ENCODE measurements around the gene FBLN5.

The FBLN5 gene

DNA sequence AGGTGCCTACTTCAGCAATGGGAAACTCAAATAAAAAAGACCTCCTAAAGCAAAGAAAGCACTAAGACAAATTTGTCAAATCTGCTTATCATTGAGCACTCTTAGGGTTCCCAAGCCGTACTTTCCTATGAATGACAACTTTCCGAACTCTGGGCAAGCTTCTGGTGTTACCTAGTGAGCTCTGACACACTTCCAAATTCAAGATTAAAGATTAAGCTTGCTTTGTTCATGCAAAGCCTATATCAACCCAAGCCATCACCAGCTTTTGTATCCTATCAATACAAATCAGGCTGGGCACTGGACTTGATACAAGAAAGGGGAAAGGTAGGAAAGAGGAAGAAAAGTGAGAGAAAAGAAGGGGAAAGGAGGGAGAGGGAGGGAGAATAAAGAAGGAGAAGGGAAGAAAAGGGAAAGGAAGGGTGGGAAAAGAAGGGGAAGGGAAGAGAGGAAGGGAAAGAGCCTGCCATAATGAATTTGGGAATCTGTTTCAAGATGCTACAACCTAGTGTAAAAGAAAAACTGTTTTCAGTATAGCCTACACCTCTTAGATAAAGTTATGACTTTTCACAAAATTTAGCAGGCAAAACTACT lies 23.8 kb upstream of the FBLN5 start:
- no peak overlapping the region for H3K9ac ChIP-seq (ENCODE audit: low read length in 5 of 5)
- no peaks in the 10 kb centered on the region for H3K4me1 ChIP-seq (ENCODE audit: control insufficient read depth in 5 of 5, insufficient read depth in 5 of 5, low read length in 5 of 5)
- no peak overlapping the region for H3K4me3 ChIP-seq (ENCODE audit: low read depth in 1 of 5, low read length in 5 of 5)
- no peaks in the 10 kb centered on the region for H3K27me3 ChIP-seq (ENCODE audit: control insufficient read depth in 5 of 5, insufficient read depth in 4 of 5, low read length in 5 of 5)
- no peaks in the 10 kb centered on the region for H3K9me3 ChIP-seq (ENCODE audit: control insufficient read depth in 5 of 5, low read length in 5 of 5)
- H3K36me3 ChIP-seq (ENCODE audit: control insufficient read depth in 5 of 5, insufficient read depth in 5 of 5, low read length in 5 of 5) = peaks cover 43 to 55% (median 53%) of the 10 kb centered on the region in 5 donors
- no peak overlapping the region for H3K27ac ChIP-seq (ENCODE audit: low read depth, low read length)

DNA sequence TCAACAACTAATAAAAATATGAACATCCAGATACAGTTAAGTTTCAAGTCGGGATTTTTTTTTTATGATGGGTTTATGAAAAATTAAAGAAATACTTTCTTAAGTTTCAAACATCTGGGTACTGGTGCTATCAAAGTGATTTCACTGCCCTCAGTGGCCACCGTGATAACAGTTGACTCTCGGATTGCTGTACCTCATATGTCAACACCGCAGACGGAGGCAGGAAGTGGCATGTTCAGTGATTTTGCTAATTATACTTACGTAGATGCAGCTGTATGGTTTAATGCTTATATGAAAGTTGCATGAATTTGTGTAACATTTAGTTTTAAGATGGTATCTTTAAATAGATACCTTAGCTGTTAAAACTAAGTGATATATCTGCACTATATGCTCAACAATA lies 20.8 kb upstream of the FBLN5 start:
- Histone ChIP-seq H3K9me3 (ENCODE audit: control insufficient read depth in 5 of 5, low read length in 5 of 5) (no peaks in the 10 kb centered on the region), H3K4me3 (ENCODE audit: low read depth in 1 of 5, low read length in 5 of 5) (no peak overlapping the region), H3K4me1 (ENCODE audit: control insufficient read depth in 5 of 5, insufficient read depth in 5 of 5, low read length in 5 of 5) (no peaks in the 10 kb centered on the region), H3K27me3 (ENCODE audit: control insufficient read depth in 5 of 5, insufficient read depth in 4 of 5, low read length in 5 of 5) (no peaks in the 10 kb centered on the region), H3K27ac (ENCODE audit: low read depth, low read length) (no peak overlapping the region), H3K9ac (ENCODE audit: low read length in 5 of 5) (no peak overlapping the region), H3K36me3 (ENCODE audit: control insufficient read depth in 5 of 5, insufficient read depth in 5 of 5, low read length in 5 of 5) (peaks cover 32 to 44% (median 38%) of the 10 kb centered on the region in 5 donors)

DNA sequence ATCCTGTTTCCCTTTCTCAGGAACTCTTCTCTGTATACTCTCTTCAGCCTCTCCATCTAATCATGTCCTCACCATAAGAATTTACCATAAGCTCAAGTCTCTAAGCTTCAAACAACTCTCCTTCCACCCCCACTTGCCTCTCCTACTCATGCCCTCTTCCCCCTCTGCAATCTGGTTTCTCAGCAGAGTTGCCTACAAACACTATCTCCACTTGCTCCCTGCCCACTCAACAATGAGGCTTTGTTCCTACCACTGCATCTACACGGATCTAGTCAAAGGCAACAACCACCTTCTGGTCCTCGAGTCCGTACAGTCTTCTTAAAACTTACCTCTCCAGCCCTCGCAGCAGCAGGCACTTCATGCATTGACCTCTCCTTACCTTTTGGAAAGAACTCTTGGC lies 17.2 kb upstream of the FBLN5 start:
- Histone ChIP-seq H3K9me3 (ENCODE audit: control insufficient read depth in 5 of 5, low read length in 5 of 5) (no peaks in the 10 kb centered on the region), H3K27ac (ENCODE audit: low read depth, low read length) (no peak overlapping the region), H3K27me3 (ENCODE audit: control insufficient read depth in 5 of 5, insufficient read depth in 4 of 5, low read length in 5 of 5) (no peaks in the 10 kb centered on the region), H3K4me3 (ENCODE audit: low read depth in 1 of 5, low read length in 5 of 5) (no peak overlapping the region), H3K4me1 (ENCODE audit: control insufficient read depth in 5 of 5, insufficient read depth in 5 of 5, low read length in 5 of 5) (no peaks in the 10 kb centered on the region), H3K36me3 (ENCODE audit: control insufficient read depth in 5 of 5, insufficient read depth in 5 of 5, low read length in 5 of 5) (peaks cover 15 to 22% (median 16%) of the 10 kb centered on the region in 5 donors), H3K9ac (ENCODE audit: low read length in 5 of 5) (no peak overlapping the region)

DNA sequence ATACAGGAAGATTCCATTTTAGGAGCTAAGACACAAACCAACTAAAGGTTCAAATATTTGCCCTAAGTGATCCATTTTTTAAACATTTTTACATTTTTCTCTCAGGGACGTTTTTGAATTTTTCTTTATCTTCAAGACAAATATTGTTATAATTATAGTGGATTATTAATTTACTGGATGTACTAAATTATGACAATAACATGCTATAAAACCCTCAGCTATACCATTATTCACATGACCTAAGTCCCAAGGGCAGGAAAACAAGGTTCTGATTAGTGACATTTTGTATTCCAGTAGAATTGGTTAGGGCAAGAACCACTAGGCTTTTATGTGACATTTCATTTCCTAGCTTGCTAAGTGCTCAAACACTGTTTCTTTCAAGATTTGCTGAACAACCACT lies 16.5 kb upstream of the FBLN5 start:
- Histone ChIP-seq H3K27ac (ENCODE audit: low read depth, low read length) (no peak overlapping the region), H3K36me3 (ENCODE audit: control insufficient read depth in 5 of 5, insufficient read depth in 5 of 5, low read length in 5 of 5) (peaks cover 8 to 16% (median 9%) of the 10 kb centered on the region in 5 donors)

DNA sequence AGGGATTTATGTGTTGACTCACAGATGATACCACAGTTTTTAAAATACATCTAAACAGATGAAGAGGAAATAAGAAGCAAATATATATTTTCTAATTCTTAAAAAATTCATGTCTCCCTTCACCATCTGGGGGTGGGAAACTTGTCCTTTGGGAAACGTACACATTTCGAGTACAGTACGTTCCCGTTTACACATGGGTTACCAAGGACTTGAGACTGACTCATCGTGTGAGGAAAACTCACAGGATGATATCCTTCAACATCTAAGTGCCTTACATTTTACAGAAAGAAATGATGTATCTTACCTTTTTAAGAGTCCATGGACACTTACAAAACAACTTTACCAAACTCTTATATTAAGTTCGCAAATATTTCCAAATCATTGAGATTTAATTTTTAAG lies 16.0 kb upstream of the FBLN5 start:
- H3K27me3 ChIP-seq (ENCODE audit: control insufficient read depth in 5 of 5, insufficient read depth in 4 of 5, low read length in 5 of 5) = no peaks in the 10 kb centered on the region
- H3K9ac ChIP-seq (ENCODE audit: low read length in 5 of 5) = no peak overlapping the region
- H3K36me3 ChIP-seq (ENCODE audit: control insufficient read depth in 5 of 5, insufficient read depth in 5 of 5, low read length in 5 of 5) = peaks cover 3 to 12% (median 3%) of the 10 kb centered on the region in 5 donors
- H3K4me3 ChIP-seq (ENCODE audit: low read depth in 1 of 5, low read length in 5 of 5) = no peak overlapping the region
- no peaks in the 10 kb centered on the region for H3K9me3 ChIP-seq (ENCODE audit: control insufficient read depth in 5 of 5, low read length in 5 of 5)
- H3K27ac ChIP-seq (ENCODE audit: low read depth, low read length) = no peak overlapping the region
- no peaks in the 10 kb centered on the region for H3K4me1 ChIP-seq (ENCODE audit: control insufficient read depth in 5 of 5, insufficient read depth in 5 of 5, low read length in 5 of 5)

More for the DNA sequence above, 16.5 kb upstream of the FBLN5 start:
- H3K9ac ChIP-seq (ENCODE audit: low read length in 5 of 5) = no peak overlapping the region
- no peak overlapping the region for H3K4me3 ChIP-seq (ENCODE audit: low read depth in 1 of 5, low read length in 5 of 5)
- H3K4me1 ChIP-seq (ENCODE audit: control insufficient read depth in 5 of 5, insufficient read depth in 5 of 5, low read length in 5 of 5) = no peaks in the 10 kb centered on the region
- no peaks in the 10 kb centered on the region for H3K9me3 ChIP-seq (ENCODE audit: control insufficient read depth in 5 of 5, low read length in 5 of 5)
- no peaks in the 10 kb centered on the region for H3K27me3 ChIP-seq (ENCODE audit: control insufficient read depth in 5 of 5, insufficient read depth in 4 of 5, low read length in 5 of 5)

DNA sequence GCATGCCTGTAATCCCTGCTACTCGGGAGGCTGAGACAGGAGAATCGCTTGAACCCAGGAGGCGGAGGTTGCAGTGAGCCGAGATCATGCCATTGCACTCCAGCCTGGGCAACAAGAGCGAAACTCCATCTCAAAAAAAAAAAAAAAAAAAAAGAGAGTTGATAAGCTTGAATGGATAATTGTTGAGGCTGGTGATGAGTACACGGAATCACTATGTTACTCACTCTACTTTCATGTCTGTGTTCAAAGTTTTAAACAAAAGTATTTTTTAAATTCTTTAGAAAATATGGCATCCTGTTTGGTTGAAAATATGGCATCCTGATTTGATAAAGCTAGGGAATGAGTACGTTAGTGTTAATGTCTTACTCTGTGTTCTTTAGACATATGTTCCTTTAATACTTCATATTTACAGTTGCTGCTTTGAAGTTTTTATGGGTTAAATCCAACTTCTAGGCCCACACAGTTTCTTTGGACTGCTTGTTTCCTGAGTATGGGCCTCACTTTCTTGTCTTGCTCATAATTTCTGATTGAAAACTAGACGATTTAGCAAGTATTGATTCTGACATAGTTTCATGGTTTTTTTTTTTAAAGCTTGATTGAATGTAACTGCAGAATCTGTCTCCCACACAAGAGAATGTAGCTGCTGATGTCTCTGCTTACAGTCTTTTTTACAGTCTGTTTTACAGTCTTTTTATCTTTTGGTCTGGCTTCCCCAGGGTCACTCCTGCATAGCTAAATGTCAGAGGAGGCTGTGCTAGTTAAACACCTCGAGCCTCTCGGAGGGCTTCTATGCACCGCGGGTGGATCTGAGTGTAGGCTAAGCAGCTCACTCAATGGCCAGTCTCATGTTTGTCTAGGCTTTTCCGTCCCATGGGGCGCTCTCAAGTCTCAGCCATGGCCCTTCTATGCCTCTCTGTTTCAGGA lies 14.1 kb upstream of the FBLN5 start:
- H3K4me3 ChIP-seq (ENCODE audit: low read depth in 1 of 5, low read length in 5 of 5) = no peak overlapping the region
- H3K9ac ChIP-seq (ENCODE audit: low read length in 5 of 5) = no peak overlapping the region
- H3K27me3 ChIP-seq (ENCODE audit: control insufficient read depth in 5 of 5, insufficient read depth in 4 of 5, low read length in 5 of 5) = no peaks in the 10 kb centered on the region
- H3K9me3 ChIP-seq (ENCODE audit: control insufficient read depth in 5 of 5, low read length in 5 of 5) = no peaks in the 10 kb centered on the region
- no peak overlapping the region for H3K27ac ChIP-seq (ENCODE audit: low read depth, low read length)
- no peaks in the 10 kb centered on the region for H3K4me1 ChIP-seq (ENCODE audit: control insufficient read depth in 5 of 5, insufficient read depth in 5 of 5, low read length in 5 of 5)
- no peaks in the 10 kb centered on the region for H3K36me3 ChIP-seq (ENCODE audit: control insufficient read depth in 5 of 5, insufficient read depth in 5 of 5, low read length in 5 of 5)

DNA sequence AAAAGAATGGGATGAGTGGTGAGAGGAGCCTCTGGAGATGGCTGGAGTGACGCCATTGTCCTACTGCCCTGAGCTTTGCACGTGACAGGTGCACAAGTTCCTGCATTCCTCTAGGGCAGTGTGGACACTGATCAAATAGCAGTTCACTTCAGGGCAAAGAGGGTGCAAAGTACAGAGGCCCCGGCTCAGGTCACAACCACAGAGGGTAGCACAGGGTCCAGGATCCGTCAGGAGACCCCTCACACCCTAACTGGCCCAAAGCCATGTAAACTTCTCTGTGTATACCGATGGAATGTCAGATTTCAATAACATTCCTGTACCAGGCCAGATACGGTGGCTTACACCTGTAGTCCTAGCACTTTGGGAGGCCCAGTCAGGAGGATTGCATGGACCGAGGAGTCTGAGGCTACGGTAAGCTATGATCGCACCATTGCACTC lies 10.4 kb upstream of the FBLN5 start:
- H3K4me3 ChIP-seq (ENCODE audit: low read depth in 1 of 5, low read length in 5 of 5) = no peak overlapping the region
- H3K36me3 ChIP-seq (ENCODE audit: control insufficient read depth in 5 of 5, insufficient read depth in 5 of 5, low read length in 5 of 5) = no peaks in the 10 kb centered on the region
- H3K9ac ChIP-seq (ENCODE audit: low read length in 5 of 5) = no peak overlapping the region
- no peaks in the 10 kb centered on the region for H3K27me3 ChIP-seq (ENCODE audit: control insufficient read depth in 5 of 5, insufficient read depth in 4 of 5, low read length in 5 of 5)
- H3K27ac ChIP-seq (ENCODE audit: low read depth, low read length) = no peak overlapping the region
- H3K9me3 ChIP-seq (ENCODE audit: control insufficient read depth in 5 of 5, low read length in 5 of 5) = no peaks in the 10 kb centered on the region
- H3K4me1 ChIP-seq (ENCODE audit: control insufficient read depth in 5 of 5, insufficient read depth in 5 of 5, low read length in 5 of 5) = no peaks in the 10 kb centered on the region

DNA sequence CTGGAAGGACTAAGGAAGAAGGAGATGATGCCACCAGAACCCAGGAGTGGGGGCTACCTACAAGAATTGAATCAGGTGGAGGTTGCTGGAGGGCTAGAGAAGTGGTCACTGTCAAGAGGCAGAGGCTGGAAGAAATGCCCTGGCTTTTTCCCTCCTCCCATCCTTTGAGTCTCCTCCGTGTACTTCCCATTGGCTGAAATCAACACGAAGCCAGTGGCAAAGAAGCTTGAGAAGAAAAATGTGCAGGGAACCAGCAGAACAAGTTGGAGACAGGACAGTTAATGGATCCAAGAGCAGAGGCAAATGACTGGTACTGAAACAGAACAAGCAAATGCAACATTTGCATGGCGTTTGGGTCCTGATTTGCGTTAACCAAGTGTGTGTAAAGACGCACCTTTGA lies 9.1 kb upstream of the FBLN5 start:
- no peak overlapping the region for H3K4me3 ChIP-seq (ENCODE audit: low read depth in 1 of 5, low read length in 5 of 5)
- H3K9me3 ChIP-seq (ENCODE audit: control insufficient read depth in 5 of 5, low read length in 5 of 5) = no peaks in the 10 kb centered on the region
- H3K36me3 ChIP-seq (ENCODE audit: control insufficient read depth in 5 of 5, insufficient read depth in 5 of 5, low read length in 5 of 5) = no peaks in the 10 kb centered on the region
- no peak overlapping the region for H3K27ac ChIP-seq (ENCODE audit: low read depth, low read length)
- no peaks in the 10 kb centered on the region for H3K4me1 ChIP-seq (ENCODE audit: control insufficient read depth in 5 of 5, insufficient read depth in 5 of 5, low read length in 5 of 5)
- no peak overlapping the region for H3K9ac ChIP-seq (ENCODE audit: low read length in 5 of 5)
- H3K27me3 ChIP-seq (ENCODE audit: control insufficient read depth in 5 of 5, insufficient read depth in 4 of 5, low read length in 5 of 5) = no peaks in the 10 kb centered on the region

DNA sequence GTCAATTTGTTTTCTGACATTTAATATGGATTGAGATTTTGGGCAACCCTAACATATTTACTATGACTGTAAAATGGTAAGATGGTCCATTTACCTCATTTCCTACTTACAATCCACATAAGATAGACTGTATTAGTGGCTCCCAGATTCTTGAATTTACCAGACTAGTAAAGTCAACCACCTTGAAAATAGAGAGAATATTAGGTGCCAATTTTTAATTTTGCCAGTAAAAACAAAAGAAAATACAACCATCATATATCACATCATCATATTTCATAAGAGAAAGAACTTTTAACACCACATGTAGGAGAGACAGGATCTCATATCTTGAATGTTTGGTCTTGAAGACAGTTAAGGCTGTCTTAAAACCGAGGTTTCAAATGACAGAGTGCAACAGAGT lies 7.7 kb upstream of the FBLN5 start:
- Histone ChIP-seq H3K27me3 (ENCODE audit: control insufficient read depth in 5 of 5, insufficient read depth in 4 of 5, low read length in 5 of 5) (no peaks in the 10 kb centered on the region), H3K36me3 (ENCODE audit: control insufficient read depth in 5 of 5, insufficient read depth in 5 of 5, low read length in 5 of 5) (no peaks in the 10 kb centered on the region), H3K27ac (ENCODE audit: low read depth, low read length) (no peak overlapping the region), H3K4me3 (ENCODE audit: low read depth in 1 of 5, low read length in 5 of 5) (no peak overlapping the region), H3K9me3 (ENCODE audit: control insufficient read depth in 5 of 5, low read length in 5 of 5) (no peaks in the 10 kb centered on the region), H3K4me1 (ENCODE audit: control insufficient read depth in 5 of 5, insufficient read depth in 5 of 5, low read length in 5 of 5) (no peaks in the 10 kb centered on the region), H3K9ac (ENCODE audit: low read length in 5 of 5) (no peak overlapping the region)

DNA sequence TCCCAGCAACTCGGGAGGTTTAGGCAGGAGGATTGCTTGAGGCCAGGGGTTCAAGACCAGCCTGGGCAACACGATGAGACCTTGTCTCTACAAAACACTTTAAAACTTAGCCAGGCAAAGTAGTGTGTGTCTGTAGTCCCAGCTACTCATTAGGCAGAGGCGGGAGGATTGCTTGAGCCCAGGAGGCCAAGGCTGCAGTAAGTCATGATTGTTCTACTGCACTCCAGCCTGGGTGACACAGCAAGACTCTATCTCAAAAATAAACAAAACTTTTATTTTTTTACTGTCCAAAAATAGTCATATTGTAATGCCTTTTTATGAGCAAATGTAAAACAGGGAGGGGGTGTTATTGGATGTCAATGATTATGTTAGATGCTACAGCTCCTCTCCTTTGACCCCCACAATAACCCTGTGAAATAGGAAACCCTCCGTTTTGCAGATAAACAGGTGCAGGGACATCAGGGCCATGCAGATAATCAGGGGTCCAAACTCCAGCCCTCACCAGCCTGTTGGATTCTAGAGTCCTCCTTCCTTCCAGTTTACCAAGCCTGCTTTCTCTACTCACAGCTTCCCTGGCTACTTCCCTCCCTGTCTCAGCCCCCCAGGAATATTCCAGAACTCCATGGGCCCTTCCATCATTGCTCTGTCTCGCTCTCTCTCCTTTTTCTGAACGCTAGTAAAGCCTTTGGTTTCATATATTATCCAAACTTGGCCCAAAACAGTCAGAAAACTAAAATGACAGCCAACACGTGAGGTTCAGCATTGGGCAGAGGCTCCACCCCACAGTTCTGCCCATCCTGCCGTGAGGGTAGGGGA lies 5.9 kb upstream of the FBLN5 start:
- Histone ChIP-seq H3K36me3 (ENCODE audit: control insufficient read depth in 5 of 5, insufficient read depth in 5 of 5, low read length in 5 of 5) (no peaks in the 10 kb centered on the region), H3K27ac (ENCODE audit: low read depth, low read length) (no peak overlapping the region)

More for the DNA sequence above, 5.9 kb upstream of the FBLN5 start:
- H3K27me3 ChIP-seq (ENCODE audit: control insufficient read depth in 5 of 5, insufficient read depth in 4 of 5, low read length in 5 of 5) = no peaks in the 10 kb centered on the region
- H3K4me3 ChIP-seq (ENCODE audit: low read depth in 1 of 5, low read length in 5 of 5) = no peak overlapping the region
- H3K9ac ChIP-seq (ENCODE audit: low read length in 5 of 5) = no peak overlapping the region
- H3K9me3 ChIP-seq (ENCODE audit: control insufficient read depth in 5 of 5, low read length in 5 of 5) = no peaks in the 10 kb centered on the region
- H3K4me1 ChIP-seq (ENCODE audit: control insufficient read depth in 5 of 5, insufficient read depth in 5 of 5, low read length in 5 of 5) = peaks cover 0 to 1% (median under 1%) of the 10 kb centered on the region in 5 donors

All from subcutaneous abdominal adipose tissue (tissue), 5 donors.